ENCODE measurements around the gene TIMM8A.
"Not testable (repeated sequence)": the region's sequence is repeated elsewhere in the genome, so short reads cannot be mapped to it uniquely, and the experiment has no call there.

Gene TIMM8A

DNA sequence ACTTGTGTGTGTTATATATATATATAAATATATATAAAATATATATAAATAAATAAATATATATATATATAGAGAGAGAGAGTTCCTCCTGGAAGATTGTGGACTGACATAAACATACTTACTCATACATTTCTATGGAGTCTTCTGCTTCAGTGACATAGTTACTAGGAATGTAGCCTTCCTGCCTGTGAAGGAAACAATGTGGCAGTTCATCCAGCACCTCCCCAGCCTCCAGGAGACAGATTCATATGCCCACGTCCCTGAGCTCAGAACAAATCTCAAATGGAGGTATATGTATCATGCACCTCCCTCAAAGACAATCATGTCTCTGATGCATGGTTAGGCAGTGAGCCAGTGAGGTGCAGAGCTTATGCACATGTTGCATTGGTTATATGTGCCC lies 11.4 kb upstream of the TIMM8A start:
- DNase-seq (ENCODE audit: low read depth) = no peak

- no peak for DNase-seq (ENCODE audit: low read depth)
Measured at GRCh38 chrX:101357166-101357795, 8.7 kb upstream of the TIMM8A start.

DNA sequence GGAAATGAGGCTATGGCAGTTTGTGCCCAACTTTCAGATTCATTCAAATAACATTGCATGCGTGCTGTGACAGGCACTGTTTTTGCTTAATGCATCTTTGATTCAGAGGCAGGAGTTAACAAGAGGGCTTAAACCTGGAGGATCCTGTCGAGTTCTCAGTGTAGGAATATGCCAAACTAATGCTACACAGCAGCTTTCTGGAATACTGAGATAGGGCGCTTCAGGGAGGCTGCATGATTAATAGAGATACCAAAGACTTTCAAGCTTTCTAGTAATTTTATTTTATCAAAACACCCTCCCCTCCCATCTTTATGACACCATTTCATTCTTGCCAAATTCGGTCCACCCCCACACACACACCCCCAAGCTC lies 636 bp upstream of the TIMM8A start:
- DNase-seq (ENCODE audit: low read depth) = no peak

DNA sequence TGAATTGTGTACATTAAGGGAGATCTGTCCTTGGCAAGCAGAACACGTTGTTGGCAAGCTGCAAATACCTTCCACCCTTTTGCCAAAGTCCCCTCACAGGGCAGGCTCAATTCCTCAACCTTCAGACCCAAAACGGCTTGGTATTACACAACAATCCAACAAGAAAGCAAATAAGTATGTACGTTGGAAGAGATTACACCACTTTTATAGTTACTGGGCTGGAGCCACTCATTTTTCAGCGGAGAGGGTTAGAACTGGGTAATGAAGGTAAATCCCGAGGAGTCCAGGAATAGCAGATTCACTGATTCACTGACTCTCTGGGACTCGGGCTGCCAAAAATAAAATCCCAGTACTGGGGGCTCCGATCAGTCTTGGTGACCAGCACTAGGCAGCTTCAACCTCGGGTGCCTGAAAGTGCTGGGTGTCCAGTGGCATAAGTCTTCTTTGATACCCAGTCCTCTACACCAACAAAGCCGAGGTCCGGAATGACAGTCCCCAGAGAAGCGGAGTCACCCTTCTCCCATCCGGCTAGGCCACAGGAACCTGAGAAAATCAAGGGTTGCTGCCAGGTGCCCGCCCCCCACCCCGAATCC lies 587 bp downstream of the TIMM8A start:
- DNase-seq (ENCODE audit: low read depth) = no peak

DNA sequence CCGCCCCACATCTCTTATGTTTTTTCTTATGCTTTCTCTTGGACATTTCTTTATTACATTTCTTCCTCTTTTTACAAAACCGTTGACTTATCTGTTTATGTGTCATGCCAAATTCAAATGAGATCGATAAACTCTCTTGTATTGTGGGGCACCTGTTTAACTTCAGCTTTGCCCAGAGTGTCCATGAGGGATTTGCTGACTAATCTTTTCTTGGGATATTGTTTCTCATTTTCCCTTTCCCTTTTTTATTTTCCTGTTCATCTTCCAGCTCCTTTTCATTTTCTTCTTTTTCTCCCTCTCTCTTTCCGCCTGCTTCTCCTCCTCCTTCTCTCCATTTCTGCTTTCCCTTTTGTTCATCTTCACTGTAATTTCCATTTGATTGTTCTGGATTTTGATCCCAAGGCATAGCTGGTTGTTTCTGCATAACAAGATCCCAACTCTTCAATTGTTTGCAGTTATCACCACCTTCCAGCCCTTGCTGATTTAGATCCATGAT lies 10.7 kb downstream of the TIMM8A start:
- DNase-seq (ENCODE audit: low read depth) = no peak

DNA sequence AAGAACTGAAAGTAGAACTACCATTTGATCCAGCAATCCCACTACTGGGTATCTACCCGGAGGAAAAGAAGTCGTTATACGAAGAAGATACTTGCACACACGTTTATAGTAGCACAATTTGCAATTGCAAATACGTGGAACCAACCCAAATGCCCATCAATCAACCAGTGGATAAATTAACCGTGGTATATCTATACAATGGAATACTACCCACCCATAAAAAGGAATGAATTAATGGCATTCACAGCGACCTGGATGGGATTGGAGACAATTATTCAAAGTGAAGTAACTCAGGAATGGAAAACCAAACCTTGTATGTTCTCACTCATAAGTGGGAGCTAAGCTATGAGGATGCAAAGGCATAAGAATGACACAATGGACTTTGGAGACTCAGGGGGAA lies 14.2 kb downstream of the TIMM8A start:
- not testable (repeated sequence) for DNase-seq (ENCODE audit: low read depth)

- DNase-seq (ENCODE audit: low read depth) = not testable (repeated sequence)
Measured at GRCh38 chrX:101326600-101326999, 21.9 kb downstream of the TIMM8A start.

GRCh38 chrX:101303790-101304189 lies 44.8 kb downstream of the TIMM8A start:
- no peak for DNase-seq (ENCODE audit: low read depth)

All from activated T-cell treated with anti-CD3 and anti-CD28 coated beads for 24 hours (primary cell).